Adrenal gland (tissue), 5 donors: ENCODE results near the gene SPIRE1.

Experiments
- POLR2A ChIP-seq, 2 donors: fragments of 450-650 bp; IDR thresholded peaks; one replicate each; pipeline ENCODE4 v1.6.1; 2017; ENCODE audit warnings: antibody characterized with exemption in 2 of 2, mild to moderate bottlenecking in 2 of 2, moderate library complexity in 1 of 2
- TF ChIP-seq, protein P1 (sequence below), 6 experiments: fragments of 450-650 bp in 4 of 6; fragments of 200-600 bp in 2 of 6; sonication (generic) in 1 of 6; IDR thresholded peaks; 1 replicate in 5 of 6; 2 replicates in 1 of 6; pipeline versions ENCODE4 v1.5.1 to v1.8.0; 2016 to 2021; ENCODE audit warnings: antibody characterized with exemption in 6 of 6, mild to moderate bottlenecking in 2 of 6, moderate library complexity in 1 of 6
- donor health status: DM: no; HTN: no; CAD: no.

DNA sequence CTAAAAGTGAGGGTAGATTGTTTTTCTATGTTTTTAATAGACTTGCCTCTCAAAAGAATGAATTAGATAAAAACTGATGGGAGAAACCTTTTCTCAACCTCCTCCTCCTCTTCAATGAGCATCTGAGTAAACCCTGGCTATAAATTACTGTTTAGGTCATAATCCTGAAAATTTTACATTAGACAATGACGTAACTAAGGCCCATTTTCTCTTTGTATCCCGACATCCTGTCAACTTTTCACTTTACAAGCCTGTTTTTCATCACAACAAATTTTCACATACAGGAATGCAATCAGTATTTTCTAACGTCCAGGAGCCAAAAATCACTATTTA lies 1.3 kb downstream of the SPIRE1 start:
- TF ChIP-seq, protein P1, sequence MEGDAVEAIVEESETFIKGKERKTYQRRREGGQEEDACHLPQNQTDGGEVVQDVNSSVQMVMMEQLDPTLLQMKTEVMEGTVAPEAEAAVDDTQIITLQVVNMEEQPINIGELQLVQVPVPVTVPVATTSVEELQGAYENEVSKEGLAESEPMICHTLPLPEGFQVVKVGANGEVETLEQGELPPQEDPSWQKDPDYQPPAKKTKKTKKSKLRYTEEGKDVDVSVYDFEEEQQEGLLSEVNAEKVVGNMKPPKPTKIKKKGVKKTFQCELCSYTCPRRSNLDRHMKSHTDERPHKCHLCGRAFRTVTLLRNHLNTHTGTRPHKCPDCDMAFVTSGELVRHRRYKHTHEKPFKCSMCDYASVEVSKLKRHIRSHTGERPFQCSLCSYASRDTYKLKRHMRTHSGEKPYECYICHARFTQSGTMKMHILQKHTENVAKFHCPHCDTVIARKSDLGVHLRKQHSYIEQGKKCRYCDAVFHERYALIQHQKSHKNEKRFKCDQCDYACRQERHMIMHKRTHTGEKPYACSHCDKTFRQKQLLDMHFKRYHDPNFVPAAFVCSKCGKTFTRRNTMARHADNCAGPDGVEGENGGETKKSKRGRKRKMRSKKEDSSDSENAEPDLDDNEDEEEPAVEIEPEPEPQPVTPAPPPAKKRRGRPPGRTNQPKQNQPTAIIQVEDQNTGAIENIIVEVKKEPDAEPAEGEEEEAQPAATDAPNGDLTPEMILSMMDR (IDR thresholded peaks at IDR 0.05): no peak
- no peak for TF ChIP-seq POLR2A (IDR thresholded peaks at IDR 0.05)
